H54 (cell line): Measurements from ENCODE around the gene ZNF678.
"Not testable (repeated sequence)": the region's sequence is repeated elsewhere in the genome, so short reads cannot be mapped to it uniquely, and the experiment has no call there.

ENCODE experiments used
- DNase-seq: peaks from one replicate; pipeline ENCODE4 v3.0.0; 2011; ENCODE audit warnings: low spot score, mixed read lengths; ENCODE audit not compliant: insufficient read length
- FAIRE-seq: peaks from 3 replicates; lab custom pipeline; 2011; peaks lifted over from hg19 to GRCh38; lab: Jason Lieb, UNC
- POLR2A ChIP-seq: IDR thresholded peaks from 2 replicates; pipeline ENCODE4 v1.6.1; 2011; ENCODE audit warnings: low read depth, mild to moderate bottlenecking, low read length

Gene ZNF678

GRCh38 chr1:227673441-227673840 lies 110.1 kb downstream of the ZNF678 start:
- DNase-seq: no peak
- no peak for TF ChIP-seq POLR2A
- no peak for FAIRE-seq

DNA sequence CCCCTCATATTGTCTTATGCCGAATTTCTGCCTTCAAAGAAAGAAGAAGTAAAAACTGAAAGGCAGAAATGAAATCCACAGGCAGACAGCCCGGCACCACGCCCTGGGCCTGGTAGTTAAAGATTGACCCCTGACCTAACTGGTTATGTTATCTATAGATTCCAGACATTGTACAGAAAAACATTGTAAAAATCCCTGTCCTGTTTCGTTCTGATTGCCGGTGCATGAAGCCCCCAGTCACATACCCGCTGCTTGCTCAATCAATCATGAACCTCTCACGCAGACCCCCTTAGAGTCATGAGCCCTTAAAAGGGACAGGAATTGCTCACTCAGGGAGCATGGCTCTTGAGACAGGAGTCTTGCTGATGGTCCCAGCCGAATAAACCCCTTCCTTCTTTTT lies 122.5 kb downstream of the ZNF678 start:
- no peak for TF ChIP-seq POLR2A
- FAIRE-seq (no peak), DNase-seq (no peak)

DNA sequence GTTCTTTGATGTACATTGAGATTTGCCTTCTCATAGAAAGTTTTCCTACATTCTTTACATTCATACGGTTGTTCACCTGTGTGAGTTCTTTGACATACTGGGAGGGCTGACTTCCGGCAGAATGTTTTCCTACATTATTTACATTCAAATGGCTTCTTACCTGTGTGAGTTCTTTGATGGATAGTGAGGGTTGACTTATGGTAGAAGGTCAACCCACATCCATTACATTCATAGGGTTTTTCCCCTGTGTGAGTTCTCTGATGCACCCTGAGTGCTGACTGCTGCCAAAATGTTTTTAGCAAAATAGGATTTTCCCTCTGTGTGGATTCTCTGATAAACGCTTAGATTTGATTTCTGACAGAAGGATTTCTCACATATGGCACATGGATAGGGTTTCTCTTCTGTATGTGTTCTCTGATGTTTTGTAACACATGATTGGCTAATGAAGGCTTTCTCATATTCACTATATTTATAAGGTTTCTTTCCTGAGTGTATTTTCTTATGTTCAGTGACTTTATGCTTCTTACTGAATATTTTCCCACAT lies 134.0 kb downstream of the ZNF678 start:
- TF ChIP-seq POLR2A: no peak

DNA sequence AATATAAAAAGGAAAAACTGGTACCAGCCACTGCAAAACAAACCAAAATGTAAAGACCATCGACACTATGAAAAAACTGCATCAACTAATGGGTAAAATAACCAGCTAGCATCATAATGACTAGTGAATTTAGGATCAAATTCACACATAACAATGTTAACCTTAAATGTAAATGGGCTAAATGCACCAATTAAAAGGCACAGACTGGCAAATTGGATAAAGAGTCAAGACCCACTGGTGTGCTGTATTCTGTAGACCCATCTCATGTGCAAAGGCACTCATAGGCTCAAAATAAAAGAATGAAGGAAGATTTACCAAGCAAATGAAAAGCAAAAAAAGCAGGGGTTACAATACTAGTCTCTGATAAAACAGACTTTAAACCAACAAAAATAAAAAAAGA lies 138.3 kb downstream of the ZNF678 start:
- not testable (repeated sequence) for FAIRE-seq, DNase-seq

More for the DNA sequence above, 134.0 kb downstream of the ZNF678 start:
- DNase-seq (no peak), FAIRE-seq (no peak)

DNA sequence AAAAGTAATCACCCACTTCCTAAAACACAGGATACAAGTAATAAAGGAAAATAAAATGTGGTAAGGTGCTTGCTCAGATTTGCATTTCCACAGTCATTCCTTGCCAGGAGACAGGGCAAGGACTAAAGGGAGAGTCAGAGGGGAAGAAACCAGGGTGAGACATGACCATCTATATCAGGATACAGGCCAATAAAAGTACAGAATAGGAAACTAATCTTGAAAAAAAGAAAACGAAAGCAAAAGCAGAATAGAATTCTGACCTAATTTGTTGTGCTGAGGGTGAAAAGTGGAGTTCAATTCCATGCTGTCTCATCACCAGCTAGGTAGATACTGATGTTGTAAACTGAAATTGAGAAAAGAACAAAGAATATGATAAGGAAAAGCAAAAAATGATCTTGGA lies 144.5 kb downstream of the ZNF678 start:
- TF ChIP-seq POLR2A: no peak
- DNase-seq (no peak), FAIRE-seq (peak; percentile 69)

DNA sequence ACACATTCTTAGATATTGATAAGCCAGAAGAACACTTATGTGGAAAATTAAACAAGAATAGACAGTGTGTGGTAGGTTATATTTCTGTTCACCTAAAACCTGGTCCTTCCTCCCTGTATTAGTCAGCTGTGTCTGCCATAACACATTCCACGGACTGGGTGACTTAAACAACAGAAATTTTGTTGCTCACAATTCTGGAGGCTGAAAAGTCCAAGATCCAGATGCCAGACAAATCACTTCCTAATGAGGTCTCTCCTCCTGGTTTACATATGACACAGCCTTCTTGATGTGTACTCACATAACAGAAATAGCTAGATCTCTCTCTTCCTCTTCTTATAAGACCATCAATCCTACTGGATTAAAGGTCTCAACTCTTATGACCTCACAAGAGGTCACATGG lies 146.1 kb downstream of the ZNF678 start:
- no peak for DNase-seq
- no peak for TF ChIP-seq POLR2A
- no peak for FAIRE-seq

- not testable (repeated sequence) for DNase-seq, FAIRE-seq
Observed at GRCh38 chr1:227710474-227710873, 147.1 kb downstream of the ZNF678 start.

DNA sequence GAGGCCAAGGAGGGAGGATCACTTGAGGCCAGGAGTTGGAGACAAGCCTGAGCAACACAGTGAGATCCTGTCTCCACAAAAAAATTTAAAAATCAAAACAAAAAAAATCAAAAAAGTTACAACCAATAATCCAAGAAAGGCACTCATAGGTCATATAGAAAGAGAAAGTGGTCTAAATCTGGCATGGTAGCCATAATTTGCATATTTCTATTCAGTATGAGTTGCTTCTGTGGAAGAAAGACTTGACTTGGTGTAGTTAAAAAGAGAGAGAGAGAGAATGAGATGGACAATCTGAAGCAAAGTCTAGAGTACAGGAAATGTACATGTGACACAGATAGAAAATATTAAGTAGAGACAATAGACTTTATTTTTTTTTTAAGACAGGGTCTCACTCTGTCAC lies 149.3 kb downstream of the ZNF678 start:
- DNase-seq (no peak), FAIRE-seq (no peak)
- TF ChIP-seq POLR2A: no peak

- FAIRE-seq (no peak), DNase-seq (no peak)
- no peak for TF ChIP-seq POLR2A
Observed at GRCh38 chr1:227718932-227719331, 155.6 kb downstream of the ZNF678 start.

DNA sequence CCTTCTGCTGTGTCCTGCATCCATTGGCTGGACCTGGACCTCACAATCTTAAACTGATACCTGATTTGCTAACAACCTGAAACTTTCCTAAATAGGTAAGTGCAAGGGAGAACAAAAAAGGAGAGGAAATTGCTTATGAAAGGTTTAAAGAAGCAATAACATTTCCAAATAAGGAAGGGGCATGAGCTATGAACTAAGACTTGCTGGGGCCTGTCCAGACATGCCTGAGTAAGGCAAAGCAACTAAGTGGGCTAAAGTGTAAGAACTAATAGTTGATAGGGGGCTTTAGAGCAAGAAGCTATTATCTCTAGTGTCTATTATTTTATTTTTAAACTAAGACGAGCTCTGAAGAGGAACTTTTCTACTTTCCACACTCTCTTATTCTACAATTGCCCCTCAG lies 160.1 kb downstream of the ZNF678 start:
- TF ChIP-seq POLR2A: no peak
- FAIRE-seq (no peak), DNase-seq (no peak)

- no peak for FAIRE-seq
- no peak for DNase-seq
- TF ChIP-seq POLR2A: no peak
Observed at GRCh38 chr1:227725046-227725445, 161.7 kb downstream of the ZNF678 start.

DNA sequence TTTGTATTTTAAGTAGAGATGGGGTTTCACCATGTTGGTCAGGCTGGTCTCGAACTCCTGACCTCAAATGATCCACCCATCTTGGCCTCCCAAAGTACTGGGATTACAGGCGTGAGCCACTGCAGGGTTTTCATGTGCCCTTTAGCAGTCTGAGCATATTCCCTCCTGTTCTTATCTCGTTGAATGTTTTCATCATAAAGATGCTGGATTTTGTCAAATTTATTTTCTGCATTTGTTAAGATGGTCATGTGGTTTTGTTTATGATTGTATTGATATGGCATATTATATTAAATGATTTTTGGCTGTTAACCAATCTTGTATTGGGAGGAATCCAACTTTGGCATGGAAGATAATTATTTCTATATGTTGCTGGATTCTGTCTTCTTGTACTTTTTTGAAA lies 163.0 kb downstream of the ZNF678 start:
- TF ChIP-seq POLR2A: no peak
- DNase-seq: no peak
- no peak for FAIRE-seq
